Measurements from ENCODE around the gene SIGLEC12.
"Not testable (repeated sequence)": the region's sequence is repeated elsewhere in the genome, so short reads cannot be mapped to it uniquely, and the experiment has no call there.

The SIGLEC12 gene

DNA sequence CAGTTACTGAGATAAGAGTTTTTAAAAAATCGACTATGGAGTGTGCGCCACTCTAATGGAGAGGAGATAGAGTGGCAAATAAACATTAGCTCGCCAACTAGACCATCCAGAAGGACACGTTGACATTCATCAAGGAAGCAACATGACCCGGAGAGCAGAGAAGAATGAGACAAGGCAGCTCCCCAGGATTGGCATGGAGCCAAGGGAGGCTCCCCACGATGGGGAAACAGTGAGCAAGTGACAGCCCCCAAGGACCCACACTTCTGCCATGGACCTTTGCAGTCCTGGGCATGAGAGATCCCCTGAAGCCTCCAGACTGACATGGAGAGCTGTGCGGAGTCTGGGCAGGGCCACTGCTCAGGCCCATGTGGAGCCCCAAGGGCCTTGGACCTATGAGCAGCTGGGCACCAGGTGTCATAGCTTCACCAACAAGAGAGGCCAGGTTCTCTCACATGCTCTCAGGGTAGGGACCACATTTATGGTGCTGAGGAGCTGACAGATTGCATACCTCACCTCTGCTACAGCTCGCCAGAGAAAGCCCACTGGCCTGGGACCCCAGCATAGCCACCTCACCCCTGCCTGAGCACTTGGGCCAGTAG lies 23.2 kb upstream of the SIGLEC12 start:
- DNase-seq (ENCODE audit: low read depth) = no peak

GRCh38 chr19:51521781-51522180 lies 20.2 kb upstream of the SIGLEC12 start:
- DNase-seq (ENCODE audit: low read depth) = no peak

- DNase-seq (ENCODE audit: low read depth) = no peak
Observed at GRCh38 chr19:51521357-51521756, 19.8 kb upstream of the SIGLEC12 start.

GRCh38 chr19:51520728-51521127 lies 19.1 kb upstream of the SIGLEC12 start:
- DNase-seq (ENCODE audit: low read depth) = no peak

DNA sequence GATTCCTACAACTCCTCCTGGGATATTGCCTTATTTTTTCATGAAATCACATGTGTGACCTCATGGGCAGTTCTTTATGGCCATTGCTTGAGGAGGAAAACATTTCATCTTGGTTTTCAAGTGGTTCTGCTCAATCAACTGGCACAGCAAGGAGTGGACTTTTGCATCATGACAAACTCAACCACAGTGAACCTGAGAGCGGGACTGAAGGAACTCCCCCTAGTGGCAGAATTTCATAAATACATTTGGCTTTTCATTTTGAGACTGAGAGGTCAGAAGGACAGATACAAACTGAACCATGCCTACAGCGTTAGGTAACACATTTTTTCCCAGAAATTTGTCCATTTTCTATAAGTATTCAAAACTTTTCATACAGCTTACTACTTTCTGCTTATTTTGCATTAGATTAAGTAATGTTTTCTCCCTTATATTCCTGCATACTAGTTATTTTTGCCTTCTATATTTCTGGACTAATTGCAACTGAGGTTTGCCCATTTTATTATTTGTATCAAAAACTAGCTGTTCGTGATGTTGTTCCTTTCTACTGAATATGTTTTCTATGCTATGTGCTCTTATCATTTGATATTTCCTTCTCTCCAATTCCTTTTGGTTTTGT lies 13.4 kb upstream of the SIGLEC12 start:
- DNase-seq (ENCODE audit: low read depth) = no peak

DNA sequence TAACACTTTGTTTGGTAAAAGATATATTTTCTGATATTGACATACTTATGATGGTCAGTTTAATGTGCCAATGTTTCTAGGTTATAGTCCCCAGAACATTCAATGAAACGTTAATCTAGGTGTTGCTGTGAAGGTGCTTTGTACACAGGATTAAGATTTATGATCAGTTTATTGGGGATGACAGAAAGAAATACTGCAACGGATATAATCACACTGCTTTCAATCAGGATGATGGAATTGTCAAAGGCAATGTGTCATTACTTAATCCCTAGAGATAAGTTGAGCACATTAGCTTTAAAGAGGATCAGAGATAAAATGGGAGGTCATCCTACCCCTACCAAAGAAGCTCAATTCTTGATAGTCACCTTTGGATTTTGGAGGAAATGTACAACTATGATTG lies 12.4 kb upstream of the SIGLEC12 start:
- no peak for DNase-seq (ENCODE audit: low read depth)

DNA sequence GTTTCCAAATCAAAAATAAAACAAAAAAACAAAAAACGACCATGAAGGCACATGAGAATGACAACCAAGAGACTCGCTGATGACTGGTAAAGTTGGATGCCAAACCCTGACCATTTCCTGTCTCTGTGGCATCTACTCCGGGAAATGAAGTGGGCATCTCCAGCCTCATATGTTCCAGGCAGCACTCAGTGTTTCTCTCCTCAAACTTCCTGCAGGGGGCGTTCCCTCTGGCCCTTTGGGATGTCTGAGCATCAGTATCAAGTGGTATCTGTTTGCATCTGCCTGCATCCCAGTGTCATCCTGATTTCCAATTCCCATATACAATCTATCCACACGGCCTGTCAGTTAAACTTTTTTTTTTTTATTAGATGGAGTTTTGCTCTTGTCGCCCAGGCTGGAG lies 9.8 kb upstream of the SIGLEC12 start:
- DNase-seq (ENCODE audit: low read depth) = no peak

GRCh38 chr19:51509823-51510660 lies 8.4 kb upstream of the SIGLEC12 start:
- no peak for DNase-seq (ENCODE audit: low read depth)

GRCh38 chr19:51508059-51508733 lies 6.6 kb upstream of the SIGLEC12 start:
- DNase-seq (ENCODE audit: low read depth) = no peak

GRCh38 chr19:51507640-51508058 lies 6.0 kb upstream of the SIGLEC12 start:
- DNase-seq (ENCODE audit: low read depth) = no peak

GRCh38 chr19:51507192-51507591 lies 5.6 kb upstream of the SIGLEC12 start:
- DNase-seq (ENCODE audit: low read depth) = no peak

- DNase-seq (ENCODE audit: low read depth) = no peak
Observed at GRCh38 chr19:51505904-51506303, 4.3 kb upstream of the SIGLEC12 start.

DNA sequence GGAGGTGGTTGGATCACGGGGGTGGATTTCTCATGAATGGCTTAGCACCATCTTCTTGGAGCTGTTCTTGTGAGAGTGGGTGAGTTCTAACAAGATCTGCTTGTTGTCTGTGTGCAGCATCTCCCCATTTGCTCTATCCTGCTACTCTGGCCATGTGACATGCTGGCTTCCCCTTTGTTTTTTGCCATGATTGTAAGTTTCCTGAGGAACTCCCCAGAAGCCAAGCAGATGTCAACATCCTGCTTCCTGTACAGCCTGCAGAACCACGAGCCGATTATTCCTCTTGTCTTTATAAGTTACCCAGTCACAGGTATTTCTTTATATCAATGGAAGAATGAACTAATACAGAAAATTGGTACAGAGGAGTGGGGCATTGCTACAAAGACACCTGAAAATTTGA lies 2.3 kb upstream of the SIGLEC12 start:
- no peak for DNase-seq (ENCODE audit: low read depth)

GRCh38 chr19:51503286-51503817 lies 1.8 kb upstream of the SIGLEC12 start:
- DNase-seq (ENCODE audit: low read depth) = no peak

DNA sequence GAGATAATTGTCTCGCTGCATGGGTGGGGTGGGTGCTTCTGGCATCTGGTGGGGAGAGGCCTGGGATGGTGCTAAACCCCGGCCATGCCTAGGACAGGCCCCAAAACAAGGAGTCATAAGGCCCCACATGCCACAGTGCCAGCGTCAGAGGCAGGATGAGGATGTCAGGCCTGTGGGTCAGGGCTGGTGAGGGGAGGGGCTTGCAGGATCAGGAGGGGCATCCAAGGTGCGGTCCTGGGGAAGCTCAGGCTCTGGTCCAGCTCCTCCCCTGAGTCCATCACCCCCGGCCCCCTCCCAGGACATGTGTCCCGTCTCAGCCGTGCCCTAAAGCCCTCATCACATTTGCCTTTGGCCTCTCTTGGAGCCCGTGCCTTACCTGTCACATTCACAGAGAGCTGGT lies 669 bp downstream of the SIGLEC12 start:
- not testable (repeated sequence) for DNase-seq (ENCODE audit: low read depth)

DNA sequence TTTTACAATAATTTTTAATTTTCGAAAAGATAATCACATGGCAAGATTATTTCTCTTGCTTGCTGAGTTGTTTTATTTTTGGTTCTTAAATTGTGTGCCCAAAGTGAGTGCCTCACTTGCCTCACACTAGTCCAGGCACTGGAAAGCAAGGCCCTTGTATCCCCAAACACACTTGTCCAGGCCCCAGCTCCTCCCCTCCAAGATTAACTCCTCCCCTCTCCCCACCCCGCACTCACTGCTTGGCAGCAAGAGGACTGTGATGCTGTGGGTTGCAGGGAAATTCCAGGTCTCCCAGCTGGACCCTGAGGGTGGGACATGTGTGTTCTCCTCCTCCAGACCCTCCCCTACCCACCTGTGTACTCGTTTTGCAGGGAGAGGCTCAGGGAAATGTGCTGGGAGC lies 3.9 kb downstream of the SIGLEC12 start:
- no peak for DNase-seq (ENCODE audit: low read depth)

- DNase-seq (ENCODE audit: low read depth) = no peak
Observed at GRCh38 chr19:51493776-51494175, 7.8 kb downstream of the SIGLEC12 start.

GRCh38 chr19:51491586-51491985 lies 10.0 kb downstream of the SIGLEC12 start:
- no peak for DNase-seq (ENCODE audit: low read depth)

GRCh38 chr19:51490676-51491075 lies 10.9 kb downstream of the SIGLEC12 start:
- DNase-seq (ENCODE audit: low read depth) = no peak

DNA sequence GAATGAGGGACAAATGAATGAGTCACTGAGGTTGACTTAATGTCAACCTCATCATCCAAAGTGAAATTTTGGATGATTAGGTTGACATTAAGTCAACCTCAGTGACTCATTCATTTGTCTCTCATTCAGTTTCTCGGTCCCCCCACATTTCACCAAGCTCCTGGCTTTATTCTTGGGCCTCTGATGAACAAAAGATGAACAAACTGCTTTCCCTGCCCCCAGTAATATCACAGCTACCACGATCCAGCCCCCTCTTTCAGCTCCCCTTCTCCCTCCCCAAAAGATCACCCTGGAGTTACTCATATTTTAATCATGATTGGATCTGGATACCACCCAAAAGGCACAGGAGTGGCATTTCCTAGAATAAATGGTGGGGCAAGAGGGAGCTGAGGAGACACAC lies 12.5 kb downstream of the SIGLEC12 start:
- DNase-seq (ENCODE audit: low read depth) = no peak

GRCh38 chr19:51488491-51488890 lies 13.1 kb downstream of the SIGLEC12 start:
- no peak for DNase-seq (ENCODE audit: low read depth)

GRCh38 chr19:51485960-51486660 lies 15.5 kb downstream of the SIGLEC12 start:
- no peak for DNase-seq (ENCODE audit: low read depth)

All from stimulated activated CD8-positive, alpha-beta memory T cell treated with anti-CD3 and anti-CD28 coated beads, Interleukin-15, amount 100 ng/mL, for 24 hours (primary cell).